HG03469 (cell line): ENCODE measurements around the gene RAPGEF4.

Experiments used
- ATAC-seq: cut with Tn5 transposase; IDR thresholded peaks from one replicate; pipeline ENCODE4 v1.9.1; 2021; ENCODE audit warnings: mild to moderate bottlenecking, moderate library complexity, moderate number of reproducible peaks; ENCODE audit not compliant: unreplicated experiment

Gene RAPGEF4

GRCh38 chr2:172735582-172736423, at the start of gene RAPGEF4:
Gene RAPGEF4, plus strand, starts transcription at chr2:172735845. Its CDS starts 139 bp downstream, at chr2:172735984.
- ATAC-seq: no peak

- ATAC-seq: no peak
These were observed 42.6 kb upstream of the RAPGEF4 start for GRCh38 chr2:172693037-172693436.

- ATAC-seq: no peak
These were observed 41.9 kb upstream of the RAPGEF4 start for GRCh38 chr2:172693529-172694455.

- ATAC-seq: no peak
These were observed 38.3 kb upstream of the RAPGEF4 start for GRCh38 chr2:172697296-172697695.

GRCh38 chr2:172698041-172698863, 37.4 kb upstream of the RAPGEF4 start:
- ATAC-seq: peak; percentile 68

- no peak for ATAC-seq
These were observed 34.4 kb upstream of the RAPGEF4 start for GRCh38 chr2:172701250-172701649.

- no peak for ATAC-seq
These were observed 33.2 kb upstream of the RAPGEF4 start for GRCh38 chr2:172702451-172702850.

- no peak for ATAC-seq
These were observed 31.3 kb upstream of the RAPGEF4 start for GRCh38 chr2:172704072-172704936.

GRCh38 chr2:172705352-172705751, 30.3 kb upstream of the RAPGEF4 start:
- no peak for ATAC-seq

GRCh38 chr2:172708247-172708646, 27.4 kb upstream of the RAPGEF4 start:
- ATAC-seq: no peak

GRCh38 chr2:172709566-172710291, 25.9 kb upstream of the RAPGEF4 start:
- no peak for ATAC-seq

GRCh38 chr2:172710584-172711047, 25.0 kb upstream of the RAPGEF4 start:
- ATAC-seq: no peak

- ATAC-seq: no peak
These were observed 24.5 kb upstream of the RAPGEF4 start for GRCh38 chr2:172711110-172711509.

GRCh38 chr2:172712251-172712650, 23.4 kb upstream of the RAPGEF4 start:
- ATAC-seq: no peak

- no peak for ATAC-seq
These were observed 22.2 kb upstream of the RAPGEF4 start for GRCh38 chr2:172713365-172713875.

- no peak for ATAC-seq
These were observed 13.2 kb upstream of the RAPGEF4 start for GRCh38 chr2:172722481-172722880.

GRCh38 chr2:172723286-172723685, 12.4 kb upstream of the RAPGEF4 start:
- no peak for ATAC-seq

- ATAC-seq: no peak
These were observed 10.9 kb upstream of the RAPGEF4 start for GRCh38 chr2:172724724-172725123.

GRCh38 chr2:172725284-172725683, 10.4 kb upstream of the RAPGEF4 start:
- no peak for ATAC-seq
